Skeletal muscle tissue (tissue), 4 donors: ENCODE results near the gene TIMM10B. TPM values are rescaled to one million over a fixed set of nuclear protein-coding genes. Genes with fewer than 3 reads are reported as not detected.

Source experiments
- H3K27ac ChIP-seq: one replicate; pipeline ENCODE4 v1.7.0; 2013; ENCODE audit warnings: mild to moderate bottlenecking, low read depth, low read length, inconsistent platforms
- H3K27me3 ChIP-seq, 3 donors: one replicate each; pipeline ENCODE4 v1.7.0; 2013; ENCODE audit warnings: low read length in 3 of 3; ENCODE audit not compliant: control insufficient read depth in 3 of 3, insufficient read depth in 3 of 3
- H3K36me3 ChIP-seq, 3 donors: one replicate each; pipeline ENCODE4 v1.7.0; 2013; ENCODE audit warnings: low read length in 3 of 3; ENCODE audit not compliant: control insufficient read depth in 3 of 3, insufficient read depth in 3 of 3
- H3K4me1 ChIP-seq, 3 donors: one replicate each; pipeline ENCODE4 v1.7.0; 2013; ENCODE audit warnings: low read length in 3 of 3, mild to moderate bottlenecking in 3 of 3; ENCODE audit not compliant: control insufficient read depth in 3 of 3, insufficient read depth in 3 of 3
- H3K4me3 ChIP-seq, 3 donors: one replicate each; pipeline ENCODE4 v1.7.0; 2013; ENCODE audit warnings: low read length in 3 of 3
- H3K9ac ChIP-seq, 3 donors: one replicate each; pipeline ENCODE4 v1.7.0; 2013; ENCODE audit warnings: low read length in 3 of 3, mild to moderate bottlenecking in 3 of 3, moderate library complexity in 2 of 3, low read depth in 1 of 3
- H3K9me3 ChIP-seq, 3 donors: one replicate each; pipeline ENCODE4 v1.7.0; 2013; ENCODE audit warnings: low read length in 3 of 3; ENCODE audit not compliant: control insufficient read depth in 3 of 3
- total RNA-seq: library from RNA; depleted of rRNA; stranded (reverse); fragments of >200 nt; gene quantifications from one replicate; pipeline ENCODE4 v1.2.3, GENCODE V29; 2014
- donor health status: Osteomylitis.

Gene TIMM10B
- total RNA-seq, 1 donor from 2014 or later, result 19.8 TPM

- peak overlapping the region; percentile 96 for H3K27ac ChIP-seq
- H3K4me1 ChIP-seq, result peaks cover 26 to 38% (median 28%) of the 10 kb centered on the region in 3 donors
- H3K9me3 ChIP-seq, result no peaks in the 10 kb centered on the region
- peak overlapping the region; percentile 96 to 99 (median 97) for H3K4me3 ChIP-seq
- peak overlapping the region; percentile 88 to 98 (median 96) for H3K9ac ChIP-seq
- H3K36me3 ChIP-seq, result peaks cover 40 to 53% (median 45%) of the 10 kb centered on the region in 3 donors
- no peaks in the 10 kb centered on the region for H3K27me3 ChIP-seq
Measured at GRCh38 chr11:6482441-6482840, 1.1 kb downstream of the TIMM10B start.

GRCh38 chr11:6483015-6483414 lies 1.7 kb downstream of the TIMM10B start:
- no peaks in the 10 kb centered on the region for H3K9me3 ChIP-seq
- H3K4me3 ChIP-seq, result peak overlapping the region in 1 of 3 donors; percentile 99
- no peak overlapping the region for H3K27ac ChIP-seq
- peaks cover 35 to 53% (median 40%) of the 10 kb centered on the region in 3 donors for H3K36me3 ChIP-seq
- no peak overlapping the region for H3K9ac ChIP-seq
- H3K4me1 ChIP-seq, result peaks cover 26 to 38% (median 28%) of the 10 kb centered on the region in 3 donors
- H3K27me3 ChIP-seq, result no peaks in the 10 kb centered on the region

- peaks cover 13 to 27% (median 16%) of the 10 kb centered on the region in 3 donors for H3K4me1 ChIP-seq
- no peak overlapping the region for H3K4me3 ChIP-seq
- H3K9me3 ChIP-seq, result no peaks in the 10 kb centered on the region
- H3K27me3 ChIP-seq, result no peaks in the 10 kb centered on the region
- H3K36me3 ChIP-seq, result peaks cover 22 to 52% (median 24%) of the 10 kb centered on the region in 3 donors
- H3K9ac ChIP-seq, result no peak overlapping the region
- H3K27ac ChIP-seq, result no peak overlapping the region
Measured at GRCh38 chr11:6485661-6486060, 4.4 kb downstream of the TIMM10B start.

GRCh38 chr11:6486256-6486655 lies 5.0 kb downstream of the TIMM10B start:
- H3K27ac ChIP-seq, result no peak overlapping the region
- H3K4me1 ChIP-seq, result peaks cover 12 to 22% (median 14%) of the 10 kb centered on the region in 3 donors
- no peak overlapping the region for H3K4me3 ChIP-seq
- H3K9ac ChIP-seq, result no peak overlapping the region
- H3K9me3 ChIP-seq, result no peaks in the 10 kb centered on the region
- peaks cover 22 to 52% (median 24%) of the 10 kb centered on the region in 3 donors for H3K36me3 ChIP-seq
- H3K27me3 ChIP-seq, result no peaks in the 10 kb centered on the region

- Histone ChIP-seq H3K27ac (no peak overlapping the region), H3K4me1 (peaks cover 9 to 16% (median 11%) of the 10 kb centered on the region in 3 donors), H3K4me3 (no peak overlapping the region), H3K36me3 (peaks cover 21 to 52% (median 24%) of the 10 kb centered on the region in 3 donors), H3K9ac (no peak overlapping the region), H3K9me3 (no peaks in the 10 kb centered on the region), H3K27me3 (no peaks in the 10 kb centered on the region)
Measured at GRCh38 chr11:6486938-6487337, 5.6 kb downstream of the TIMM10B start.

- Histone ChIP-seq H3K27ac (no peak overlapping the region), H3K27me3 (no peaks in the 10 kb centered on the region), H3K4me3 (no peak overlapping the region), H3K9ac (no peak overlapping the region), H3K9me3 (no peaks in the 10 kb centered on the region), H3K4me1 (peaks cover 0 to 3% (median 0%) of the 10 kb centered on the region in 3 donors), H3K36me3 (peaks cover 17 to 43% (median 19%) of the 10 kb centered on the region in 3 donors)
Measured at GRCh38 chr11:6488342-6488741, 7.0 kb downstream of the TIMM10B start.

- H3K36me3 ChIP-seq, result peaks cover 15 to 40% (median 19%) of the 10 kb centered on the region in 3 donors
- no peaks in the 10 kb centered on the region for H3K27me3 ChIP-seq
- no peak overlapping the region for H3K27ac ChIP-seq
- H3K4me1 ChIP-seq, result no peaks in the 10 kb centered on the region
- no peak overlapping the region for H3K9ac ChIP-seq
- no peaks in the 10 kb centered on the region for H3K9me3 ChIP-seq
- H3K4me3 ChIP-seq, result no peak overlapping the region
Measured at GRCh38 chr11:6488821-6489220, 7.5 kb downstream of the TIMM10B start.

GRCh38 chr11:6489306-6489705 lies 8.0 kb downstream of the TIMM10B start:
- Histone ChIP-seq H3K9me3 (no peaks in the 10 kb centered on the region), H3K9ac (no peak overlapping the region), H3K36me3 (peaks cover 15 to 40% (median 19%) of the 10 kb centered on the region in 3 donors), H3K4me3 (no peak overlapping the region), H3K4me1 (no peaks in the 10 kb centered on the region), H3K27me3 (no peaks in the 10 kb centered on the region), H3K27ac (no peak overlapping the region)

- Histone ChIP-seq H3K9ac (peak within 1 kb of the TSS in 2 of 3 donors; percentile 28 to 52), H3K36me3 (peaks cover 13 to 24% (median 18%) of the 10 kb centered on the region in 3 donors), H3K27ac (no peak within 1 kb of the TSS), H3K4me3 (peak within 1 kb of the TSS in 1 of 3 donors; percentile 34), H3K4me1 (peaks cover 3 to 10% (median 5%) of the 10 kb centered on the region in 3 donors), H3K27me3 (no peaks in the 10 kb centered on the region), H3K9me3 (no peaks in the 10 kb centered on the region)
Measured at GRCh38 chr11:6497069-6497839, 16.0 kb downstream of the TIMM10B start, which contains the start of gene DNHD1. DNHD1 (plus strand) TSS chr11:6497280; CDS start chr11:6498216, 936 bp downstream.

GRCh38 chr11:6498121-6498520 lies 16.8 kb downstream of the TIMM10B start:
- H3K4me3 ChIP-seq, result no peak overlapping the region
- H3K27ac ChIP-seq, result no peak overlapping the region
- no peaks in the 10 kb centered on the region for H3K27me3 ChIP-seq
- H3K9me3 ChIP-seq, result no peaks in the 10 kb centered on the region
- no peak overlapping the region for H3K9ac ChIP-seq
- peaks cover 3 to 10% (median 5%) of the 10 kb centered on the region in 3 donors for H3K4me1 ChIP-seq
- peaks cover 15 to 24% (median 21%) of the 10 kb centered on the region in 3 donors for H3K36me3 ChIP-seq
